Measurements from ENCODE around the gene ZBTB32. TPM values are rescaled to one million over a fixed set of nuclear protein-coding genes. Genes with fewer than 3 reads are reported as not detected.

ZBTB32 gene
- total and polyA plus RNA-seq, 2 experiments from 2014 or later = 0.65 TPM; not detected in 1

- Histone ChIP-seq H3F3A (replicated peaks; ENCODE audit: low read depth) (peaks cover 10% of the 10 kb centered on the region; the same call in 1 of the 2 replicates), H3K27ac (ENCODE audit: low read depth) (no peak overlapping the region), H3K9me2 (ENCODE audit: insufficient read depth) (no peaks in the 10 kb centered on the region), H3K4me2 (no peak overlapping the region), H3K4me1 (ENCODE audit: insufficient read depth) (peaks cover 18% of the 10 kb centered on the region), H4K20me1 (replicated peaks; ENCODE audit: insufficient read depth) (peaks cover 11% of the 10 kb centered on the region), H3K36me3 (ENCODE audit: insufficient read depth) (peaks cover 11% of the 10 kb centered on the region; the same call in 1 of the 2 replicates), H2AFZ (no peak overlapping the region), H3K27me3 (ENCODE audit: insufficient read depth) (no peaks in the 10 kb centered on the region), H3K4me3 (no peak overlapping the region), H3K79me2 (replicated peaks; ENCODE audit: insufficient read depth) (peaks cover 21% of the 10 kb centered on the region)
- DNase-seq (ENCODE audit: low spot score) (no peak), ATAC-seq (no peak)
- TF ChIP-seq NANOG (IDR thresholded peaks at IDR 0.05; ENCODE audit: borderline replicate concordance) (no peak), CTCF (conservative IDR thresholded peaks at IDR 0.05; ENCODE audit: low read depth in 2 of 2) (no peak), ZNF331 (CRISPR knock-in tag; IDR thresholded peaks at IDR 0.05; ENCODE audit: low read depth) (no peak), JUNB (IDR thresholded peaks at IDR 0.05; ENCODE audit: unreplicated experiment) (no peak), POLR2AphosphoS5 (IDR thresholded peaks at IDR 0.05; ENCODE audit: low read depth) (no peak), EZH2 (IDR thresholded peaks at IDR 0.05; ENCODE audit: low read depth, unreplicated experiment) (no peak), STAT1 (IDR thresholded peaks at IDR 0.05; ENCODE audit: unreplicated experiment) (no peak), EZH2phosphoT487 (IDR thresholded peaks at IDR 0.05; ENCODE audit: unreplicated experiment) (no peak), ETS1 (IDR thresholded peaks at IDR 0.05) (no peak), ZNF114 (CRISPR knock-in tag; IDR thresholded peaks at IDR 0.05) (no peak), ZNF462 (CRISPR knock-in tag; IDR thresholded peaks at IDR 0.05) (no peak), REST (IDR thresholded peaks at IDR 0.05; ENCODE audit: unreplicated experiment) (no peak)
- Mint-ChIP-seq H3K27ac (no peak overlapping the region), H3K4me1 (peaks cover 20% of the 10 kb centered on the region), H3K9me3 (no peaks in the 10 kb centered on the region; the same call in 2 of the 3 replicates), H3K36me3 (ENCODE audit: low read depth) (peaks cover 45% of the 10 kb centered on the region), H3K27me3 (ENCODE audit: insufficient read depth, low read depth, poor library complexity) (peaks cover 32% of the 10 kb centered on the region), H3K4me3 (peak overlapping the region; percentile 45; the same call in 1 of the 3 replicates)
Measured at GRCh38 chr19:35720163-35720524, 15.8 kb downstream of the ZBTB32 start.
